Measurements from ENCODE around the gene IL1RN.

DNA sequence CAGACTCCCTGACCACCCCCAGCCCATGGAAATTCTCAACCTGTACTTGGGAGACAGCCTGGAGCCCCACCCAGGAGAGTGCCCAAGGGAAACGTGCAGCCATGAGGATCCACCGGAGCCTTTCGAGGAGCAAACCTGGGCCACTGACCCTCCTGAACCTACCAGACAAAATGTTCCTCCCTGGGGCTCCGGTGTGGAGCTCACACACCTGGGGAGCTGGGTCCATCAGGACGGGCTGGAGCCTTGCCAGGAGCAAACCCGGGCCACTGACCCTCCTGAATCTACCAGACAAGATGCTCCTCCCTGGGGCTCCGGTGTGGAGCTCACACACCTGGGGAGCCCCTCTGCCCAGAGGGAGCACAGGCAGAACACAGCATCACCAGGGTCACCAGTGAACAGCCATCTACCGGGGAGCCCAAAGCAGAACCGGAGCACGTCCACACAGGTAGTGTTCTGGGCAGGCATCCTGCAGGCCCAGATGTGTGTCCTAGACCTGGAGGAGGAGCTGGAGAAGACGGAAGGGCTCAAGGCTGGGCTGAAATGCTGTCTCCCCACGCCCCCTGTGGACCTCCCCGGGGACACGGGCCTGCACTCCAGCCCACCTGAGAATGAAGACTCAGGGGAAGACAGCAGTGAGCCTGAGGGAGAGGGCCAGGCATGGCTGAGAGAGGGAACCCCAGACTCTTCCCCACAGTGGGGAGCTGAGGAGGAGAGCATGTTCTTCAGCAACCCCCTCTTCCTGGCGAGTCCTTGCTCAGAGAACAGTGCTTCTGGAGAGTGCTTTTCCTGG is 55.3 kb downstream of the IL1RN start:
- TF ChIP-seq CTCF (IDR thresholded peaks at IDR 0.05) = no peak
- TF ChIP-seq EZH2 (IDR thresholded peaks at IDR 0.05) = no peak

All from neural progenitor cell (in vitro differentiated cells).